ENCODE results near the gene TRIM23.

Gene TRIM23

GRCh38 chr5:65563777-65564176 is 60.4 kb downstream of the TRIM23 start:
- no peak for DNase-seq (ENCODE audit: low read depth)

- peak; percentile 93 for DNase-seq (ENCODE audit: low read depth)
Observed at GRCh38 chr5:65562731-65563701, 61.1 kb downstream of the TRIM23 start, which contains the start of the genes CENPK and PPWD1. TSS of gene CENPK (minus strand) at chr5:65563168. CDS start at chr5:65554907, 8,261 bp downstream. TSS of gene PPWD1 (plus strand) at chr5:65563296. CDS start at chr5:65563311, 15 bp downstream.

GRCh38 chr5:65556718-65557117 is 67.4 kb downstream of the TRIM23 start:
- no peak for DNase-seq (ENCODE audit: low read depth)

GRCh38 chr5:65556181-65556580 is 68.0 kb downstream of the TRIM23 start:
- DNase-seq (ENCODE audit: low read depth), result no peak

- DNase-seq (ENCODE audit: low read depth), result no peak
Observed at GRCh38 chr5:65555287-65555686, 68.8 kb downstream of the TRIM23 start.

- DNase-seq (ENCODE audit: low read depth), result no peak
Observed at GRCh38 chr5:65553941-65554340, 70.2 kb downstream of the TRIM23 start.

- no peak for DNase-seq (ENCODE audit: low read depth)
Observed at GRCh38 chr5:65548281-65548680, 75.9 kb downstream of the TRIM23 start.

- DNase-seq (ENCODE audit: low read depth), result no peak
Observed at GRCh38 chr5:65546141-65546540, 78.0 kb downstream of the TRIM23 start.

- no peak for DNase-seq (ENCODE audit: low read depth)
Observed at GRCh38 chr5:65544473-65544872, 79.7 kb downstream of the TRIM23 start.

- DNase-seq (ENCODE audit: low read depth), result no peak
Observed at GRCh38 chr5:65539827-65540226, 84.3 kb downstream of the TRIM23 start.
